ENCODE measurements around the gene CSAG3. TPM values are rescaled to one million over a fixed set of nuclear protein-coding genes. Genes with fewer than 3 reads are reported as not detected.
A peak's percentile ranks its signal among the peaks of the same experiment; 100 is the strongest.
"Not testable (repeated sequence)": the region's sequence is repeated elsewhere in the genome, so short reads cannot be mapped to it uniquely, and the experiment has no call there.

CSAG3 gene
- total and polyA plus RNA-seq, 4 experiments from 2014 or later = not detected

DNA sequence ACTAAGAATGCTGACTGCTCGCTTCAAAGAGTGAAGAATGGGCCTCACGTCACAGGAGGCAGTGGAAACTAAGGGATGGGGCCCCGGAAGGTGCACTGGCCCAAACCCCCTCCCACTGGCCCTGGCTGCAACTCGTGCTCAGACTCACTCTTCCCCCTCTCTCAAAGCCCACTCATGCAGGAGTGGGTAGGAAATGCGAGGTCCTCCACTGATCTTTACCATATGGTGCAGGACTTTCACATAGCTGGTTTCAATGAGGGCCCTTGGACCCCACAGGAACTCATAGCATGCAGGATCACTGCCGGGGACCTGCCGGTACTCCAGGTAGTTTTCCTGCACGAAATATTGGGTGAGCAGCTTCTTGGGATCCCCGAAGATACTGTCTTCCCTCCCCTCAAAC, 7.5 kb downstream of the CSAG3 start:
- H3K27me3 ChIP-seq (ENCODE audit: insufficient read depth, low read length); H3K27me3 Mint-ChIP-seq; H3K36me3 Mint-ChIP-seq; H3K4me1 ChIP-seq (ENCODE audit: insufficient read depth, low read length); POLR2A ChIA-PET (ENCODE audit: partially characterized antibody); H3K27ac ChIP-seq (ENCODE audit: low read depth, low read length); H3K36me3 ChIP-seq (ENCODE audit: insufficient read depth, low read length); H3K27ac Mint-ChIP-seq; H3K4me1 Mint-ChIP-seq; H3K4me3 Mint-ChIP-seq; CTCF ChIA-PET (ENCODE audit: partially characterized antibody); H3K4me3 ChIP-seq (ENCODE audit: low read length in 2 of 2); intact Hi-C loops (cut with micrococcal nuclease); H3K9me3 ChIP-seq (ENCODE audit: control insufficient read depth in 1 of 2, low read length in 2 of 2); H3K9me3 Mint-ChIP-seq: not testable (repeated sequence)
- DNase-seq = peak in 1 of 5 donors; percentile 6

DNA sequence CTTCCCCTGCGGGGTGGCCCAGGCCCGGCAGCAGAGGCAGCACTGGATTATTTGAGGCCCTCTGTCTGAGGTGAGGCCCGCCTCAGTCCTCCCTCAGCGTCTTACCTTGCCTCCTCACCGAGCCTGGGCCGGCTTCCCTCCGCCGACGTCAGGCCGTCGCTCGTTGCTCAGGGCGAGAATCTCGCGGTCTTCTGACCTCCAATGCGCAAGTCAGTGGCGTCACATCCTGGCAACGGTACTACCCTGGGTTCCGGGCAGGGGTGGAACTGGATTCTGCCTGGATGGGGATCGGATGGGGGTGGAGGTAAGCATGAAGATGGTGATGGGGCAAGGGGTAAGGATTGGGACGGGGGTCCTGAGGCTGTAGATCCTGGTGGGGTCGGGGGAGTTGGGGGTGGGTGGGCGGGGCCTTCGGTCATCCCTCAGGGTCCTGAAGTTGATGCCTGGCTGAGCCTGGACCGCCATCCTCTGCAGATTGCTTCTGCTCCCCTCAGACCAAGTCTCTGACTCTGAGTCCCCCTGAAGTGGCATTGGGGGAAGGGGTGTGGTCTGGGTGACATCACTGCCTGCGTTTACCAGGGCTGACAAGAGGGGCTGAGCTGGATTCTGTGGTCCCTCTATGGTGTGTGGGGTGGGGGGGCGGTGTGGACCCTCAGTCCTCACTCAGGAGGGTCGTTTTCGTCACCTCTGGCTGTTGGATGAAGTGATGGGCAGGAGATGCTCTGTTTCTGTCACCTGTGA, 10.7 kb downstream of the CSAG3 start, which contains the start of gene MAGEA6:
MAGEA6 (minus strand) TSS at position 141 of the 741 bp plus-strand sequence. CDS start 2,039 bp downstream, outside the sequence.
- H3K4me1 ChIP-seq (ENCODE audit: insufficient read depth, low read length); H3K27ac Mint-ChIP-seq; H3K4me3 Mint-ChIP-seq; H3K27me3 Mint-ChIP-seq; H3K27me3 ChIP-seq (ENCODE audit: insufficient read depth, low read length); POLR2A ChIA-PET (ENCODE audit: partially characterized antibody); H3K27ac ChIP-seq (ENCODE audit: low read depth, low read length); CTCF ChIA-PET (ENCODE audit: partially characterized antibody); intact Hi-C loops (cut with micrococcal nuclease); H3K9me3 Mint-ChIP-seq; H3K4me1 Mint-ChIP-seq; H3K9me3 ChIP-seq (ENCODE audit: control insufficient read depth in 1 of 2, low read length in 2 of 2); DNase-seq; H3K36me3 ChIP-seq (ENCODE audit: insufficient read depth, low read length); H3K36me3 Mint-ChIP-seq; H3K4me3 ChIP-seq (ENCODE audit: low read length in 2 of 2): not testable (repeated sequence)

DNA sequence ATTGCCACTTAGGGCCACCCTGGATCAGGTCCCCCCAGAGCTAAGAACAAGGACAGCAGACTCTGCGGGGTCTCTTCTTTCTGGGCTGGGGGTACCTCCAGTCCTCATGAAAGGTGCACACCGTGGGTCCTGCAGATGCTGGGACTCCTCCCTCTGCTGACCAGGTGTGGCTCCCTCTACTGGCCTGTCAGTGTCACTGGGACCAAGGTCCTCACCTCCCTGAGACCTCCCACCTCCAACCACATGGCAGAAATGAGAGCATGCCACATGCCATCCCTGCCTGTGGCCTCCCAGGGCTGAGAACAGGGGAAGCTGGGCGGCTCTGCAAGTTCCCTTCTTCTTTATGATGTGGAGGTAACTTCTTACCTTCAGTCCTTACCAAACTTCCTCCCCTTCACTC, 28.0 kb downstream of the CSAG3 start:
- intact Hi-C loops (cut with micrococcal nuclease); H3K9me3 ChIP-seq (ENCODE audit: control insufficient read depth in 1 of 2, low read length in 2 of 2); H3K27me3 ChIP-seq (ENCODE audit: insufficient read depth, low read length); H3K4me1 ChIP-seq (ENCODE audit: insufficient read depth, low read length); H3K36me3 Mint-ChIP-seq; H3K36me3 ChIP-seq (ENCODE audit: insufficient read depth, low read length); DNase-seq; H3K4me3 Mint-ChIP-seq; H3K4me3 ChIP-seq (ENCODE audit: low read length in 2 of 2); H3K27ac ChIP-seq (ENCODE audit: low read depth, low read length); POLR2A ChIA-PET (ENCODE audit: partially characterized antibody); CTCF ChIA-PET (ENCODE audit: partially characterized antibody); H3K9me3 Mint-ChIP-seq; H3K27me3 Mint-ChIP-seq; H3K4me1 Mint-ChIP-seq; H3K27ac Mint-ChIP-seq: not testable (repeated sequence)

DNA sequence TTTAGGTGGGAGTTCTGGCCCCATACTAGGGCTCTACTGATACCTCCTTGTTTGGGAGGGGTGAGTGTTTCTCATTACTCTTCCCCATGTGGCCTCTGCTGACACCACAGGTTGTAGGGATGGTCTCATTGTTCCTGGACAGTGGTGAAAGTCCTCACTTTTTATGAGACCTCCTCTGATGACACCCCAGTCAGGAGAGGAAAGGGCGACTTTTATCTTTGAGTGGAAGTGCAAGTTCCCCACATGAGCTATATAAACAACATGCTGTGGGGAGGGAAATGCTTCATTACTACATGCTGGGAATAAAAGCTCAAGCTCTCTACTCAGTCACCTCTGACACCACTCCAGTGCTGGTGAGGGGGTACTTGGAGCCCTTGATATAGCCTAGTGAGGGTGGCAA, 39.9 kb downstream of the CSAG3 start:
- ChIA-PET CTCF (ENCODE audit: partially characterized antibody) (no interaction called here), POLR2A (ENCODE audit: partially characterized antibody) (no interaction called here)
- Mint-ChIP-seq H3K27ac (no peak overlapping the region), H3K36me3 (no peaks in the 10 kb centered on the region), H3K4me3 (no peak overlapping the region), H3K9me3 (peaks cover 0 to 6% (median 0%) of the 10 kb centered on the region in 8 donors), H3K27me3 (peaks cover 0 to 1% of the 10 kb centered on the region in 2 donors), H3K4me1 (no peaks in the 10 kb centered on the region)
- Histone ChIP-seq H3K27me3 (ENCODE audit: insufficient read depth, low read length) (no peaks in the 10 kb centered on the region), H3K36me3 (ENCODE audit: insufficient read depth, low read length) (no peaks in the 10 kb centered on the region), H3K9me3 (ENCODE audit: control insufficient read depth in 1 of 2, low read length in 2 of 2) (no peaks in the 10 kb centered on the region), H3K4me3 (ENCODE audit: low read length in 2 of 2) (no peak overlapping the region), H3K27ac (ENCODE audit: low read depth, low read length) (no peak overlapping the region), H3K4me1 (ENCODE audit: insufficient read depth, low read length) (no peaks in the 10 kb centered on the region)
- intact Hi-C loops (cut with micrococcal nuclease) = no loop called here
- no peak for DNase-seq

DNA sequence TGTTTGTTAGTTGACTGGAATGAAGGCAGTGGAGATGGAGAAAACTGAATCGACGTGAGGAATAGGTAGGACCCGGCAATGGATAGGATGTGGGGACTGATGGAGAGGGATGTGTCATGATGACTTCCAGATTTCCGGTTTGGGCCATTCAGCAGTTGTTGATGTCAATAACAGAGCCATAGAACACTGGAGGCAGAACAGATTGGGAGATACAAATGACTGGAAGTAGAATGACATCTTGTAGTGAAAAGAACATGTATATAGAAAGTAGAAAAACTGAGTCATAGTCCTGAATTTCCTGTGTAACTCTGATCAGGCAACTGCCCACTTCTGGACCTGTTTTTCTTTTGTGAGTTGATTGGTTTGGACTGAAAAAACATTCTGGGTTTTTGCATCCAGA, 47.0 kb downstream of the CSAG3 start:
- Mint-ChIP-seq H3K27ac (no peak overlapping the region), H3K4me1 (no peaks in the 10 kb centered on the region), H3K9me3 (no peaks in the 10 kb centered on the region), H3K36me3 (no peaks in the 10 kb centered on the region), H3K27me3 (peaks cover 0 to 3% of the 10 kb centered on the region in 2 donors), H3K4me3 (no peak overlapping the region)
- intact Hi-C loops (cut with micrococcal nuclease) = no loop called here
- ChIA-PET POLR2A (ENCODE audit: partially characterized antibody) (no interaction called here), CTCF (ENCODE audit: partially characterized antibody) (no interaction called here)
- no peak for DNase-seq
- H3K9me3 ChIP-seq (ENCODE audit: control insufficient read depth in 1 of 2, low read length in 2 of 2) = no peaks in the 10 kb centered on the region
- H3K4me3 ChIP-seq (ENCODE audit: low read length in 2 of 2) = no peak overlapping the region
- no peaks in the 10 kb centered on the region for H3K27me3 ChIP-seq (ENCODE audit: insufficient read depth, low read length)
- no peaks in the 10 kb centered on the region for H3K4me1 ChIP-seq (ENCODE audit: insufficient read depth, low read length)
- H3K36me3 ChIP-seq (ENCODE audit: insufficient read depth, low read length) = no peaks in the 10 kb centered on the region
- H3K27ac ChIP-seq (ENCODE audit: low read depth, low read length) = no peak overlapping the region

Other genes with a start within 250 kb of the CSAG3 start
- gene GABRQ, start 121.3 kb upstream of the CSAG3 start, total RNA-seq = not detected
- not detected for gene GABRQ, start 121.3 kb upstream of the CSAG3 start, polyA plus RNA-seq
- not detected for gene MAGEA3, start 60.4 kb upstream of the CSAG3 start, total RNA-seq
- not detected for gene MAGEA3, start 60.4 kb upstream of the CSAG3 start, polyA plus RNA-seq
- gene CSAG2, start 49.9 kb upstream of the CSAG3 start, total RNA-seq = not detected
- gene CSAG2, start 49.9 kb upstream of the CSAG3 start, polyA plus RNA-seq = not detected
- gene MAGEA2B, start 44.6 kb upstream of the CSAG3 start, total RNA-seq = not detected
- not detected for gene MAGEA2B, start 44.6 kb upstream of the CSAG3 start, polyA plus RNA-seq
- not detected for gene CSAG1, start 25.5 kb upstream of the CSAG3 start, total RNA-seq
- gene CSAG1, start 25.5 kb upstream of the CSAG3 start, polyA plus RNA-seq = not detected
- not detected for gene MAGEA12, start 25.5 kb upstream of the CSAG3 start, total RNA-seq
- gene MAGEA12, start 25.5 kb upstream of the CSAG3 start, polyA plus RNA-seq = not detected
- not detected for gene MAGEA2, start 5.4 kb upstream of the CSAG3 start, total RNA-seq
- not detected for gene MAGEA2, start 5.4 kb upstream of the CSAG3 start, polyA plus RNA-seq
- gene MAGEA6, start 10.5 kb downstream of the CSAG3 start, total RNA-seq = not detected
- gene MAGEA6, start 10.5 kb downstream of the CSAG3 start, polyA plus RNA-seq = not detected
- 1 to 10 TPM; 5.6 to 6.5 TPM for gene CETN2, start 71.5 kb downstream of the CSAG3 start, total RNA-seq
- gene CETN2, start 71.5 kb downstream of the CSAG3 start, polyA plus RNA-seq = 10 to 100 TPM; 24.9 to 31.4 TPM
- gene NSDHL, start 71.8 kb downstream of the CSAG3 start, total RNA-seq = 1 to 10 TPM; 6.5 to 7.1 TPM
- gene NSDHL, start 71.8 kb downstream of the CSAG3 start, polyA plus RNA-seq = 10 to 100 TPM; 15.8 to 20.3 TPM
- gene ZNF185, start 138.8 kb downstream of the CSAG3 start, total RNA-seq = 1 to 10 TPM; 2.0 to 2.2 TPM
- gene ZNF185, start 138.8 kb downstream of the CSAG3 start, polyA plus RNA-seq = 1 to 10 TPM; 2.7 to 2.9 TPM
- under 1 TPM; 0.28 to 0.29 TPM for gene PNMA5, start 234.9 kb downstream of the CSAG3 start, total RNA-seq
- under 1 TPM; 0.05 to 0.18 TPM for gene PNMA5, start 234.9 kb downstream of the CSAG3 start, polyA plus RNA-seq